NCI-H345 (cell line): ENCODE results near the gene PLPP4.

ENCODE experiments used
- DNase-seq: peaks from one replicate; lab custom pipeline; 2025; lab: John Stamatoyannopoulos, UW

The PLPP4 gene

DNA sequence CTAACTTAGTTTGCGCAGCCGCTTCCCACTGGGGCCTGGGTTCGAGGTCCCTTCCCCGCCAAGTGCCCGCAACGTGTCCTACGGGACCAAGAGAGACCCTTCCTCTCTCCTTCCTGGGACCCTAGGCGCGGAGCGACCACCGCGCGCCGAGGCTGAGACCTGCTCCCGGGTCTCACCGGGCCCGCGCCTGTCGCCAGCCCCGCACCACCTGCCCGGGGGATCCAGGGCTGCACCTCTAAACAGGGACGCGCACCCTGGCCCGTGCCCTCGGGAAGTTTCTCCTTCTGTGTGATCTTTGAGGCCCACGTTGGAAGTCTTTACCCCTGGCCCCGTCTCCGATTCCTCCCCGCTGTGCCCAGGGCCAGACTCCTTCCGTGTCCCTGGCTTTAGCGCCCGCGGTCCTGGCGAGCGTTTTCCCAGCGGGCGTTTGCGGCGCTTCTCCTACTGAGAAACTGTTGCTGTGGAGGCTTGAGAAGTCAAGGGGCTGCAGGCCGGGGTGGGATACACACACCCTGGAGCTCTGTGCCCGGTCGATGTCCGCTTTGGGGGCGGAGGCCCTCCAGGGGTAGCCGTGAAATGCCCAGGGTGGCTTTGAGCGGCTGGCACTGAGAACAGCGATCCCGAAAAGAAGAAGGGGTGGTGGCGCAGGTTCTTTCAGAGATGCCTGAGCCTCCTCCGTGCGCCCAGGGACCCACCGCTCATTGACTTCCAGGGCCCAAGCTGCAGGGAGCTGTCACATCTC, 575 bp downstream of the PLPP4 start:
- no peak for DNase-seq

DNA sequence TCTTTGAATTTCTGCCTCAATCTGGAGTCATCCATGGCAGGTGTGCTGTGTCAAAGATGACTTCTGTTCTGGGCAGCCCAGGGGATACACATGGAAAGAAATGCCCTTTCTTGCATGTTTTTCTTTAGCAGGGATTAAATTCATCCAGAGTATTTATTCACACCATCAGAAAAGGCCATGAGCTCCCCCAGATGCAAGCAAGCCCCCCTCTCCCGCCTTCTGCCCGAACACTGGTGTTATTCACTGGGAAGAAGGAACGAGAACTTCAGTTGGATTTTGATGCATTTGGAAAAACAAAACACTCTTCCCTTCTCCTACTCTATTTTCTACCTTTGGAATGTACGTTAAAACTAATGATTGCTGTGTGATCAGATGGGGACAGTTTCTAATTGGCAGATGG, 1.4 kb downstream of the PLPP4 start:
- DNase-seq, result no peak

DNA sequence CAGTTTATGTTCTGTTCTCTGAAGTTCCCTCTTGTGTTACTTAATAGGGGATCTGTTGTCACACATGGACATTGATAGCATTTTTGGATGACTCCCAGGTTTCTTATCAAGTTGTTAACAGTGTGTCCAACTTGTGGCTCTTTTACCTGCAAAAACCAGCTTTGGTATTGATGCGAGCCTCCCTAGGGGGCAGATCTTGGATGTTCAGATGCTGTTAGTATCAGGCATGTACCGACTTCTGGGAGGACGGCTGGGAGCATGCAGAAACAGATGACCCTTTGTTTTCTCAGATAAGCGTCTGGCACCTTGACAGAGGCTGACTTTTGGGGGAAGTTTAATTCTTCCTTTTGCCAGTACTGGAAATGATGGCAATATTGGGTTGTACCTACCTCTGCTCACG, 2.2 kb downstream of the PLPP4 start:
- DNase-seq, result no peak

DNA sequence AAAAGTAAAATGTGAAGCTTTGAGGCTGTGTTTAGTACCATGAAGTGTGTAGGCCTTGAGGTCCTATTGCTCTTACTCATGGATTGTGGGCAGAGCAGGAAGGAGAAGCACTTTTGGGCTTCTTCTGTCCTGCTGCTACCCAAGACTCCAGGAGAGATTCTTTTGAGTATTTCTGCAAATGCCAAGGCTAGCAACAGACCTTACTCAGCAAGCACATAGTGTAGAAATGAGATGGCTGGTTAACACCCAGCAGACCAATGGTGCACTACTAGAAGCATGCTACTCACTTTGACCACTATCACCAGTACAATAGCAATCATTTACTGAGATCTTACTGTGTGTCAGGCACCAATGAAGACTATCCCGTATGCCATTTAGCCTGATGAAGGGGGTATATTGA, 3.2 kb downstream of the PLPP4 start:
- DNase-seq, result no peak

DNA sequence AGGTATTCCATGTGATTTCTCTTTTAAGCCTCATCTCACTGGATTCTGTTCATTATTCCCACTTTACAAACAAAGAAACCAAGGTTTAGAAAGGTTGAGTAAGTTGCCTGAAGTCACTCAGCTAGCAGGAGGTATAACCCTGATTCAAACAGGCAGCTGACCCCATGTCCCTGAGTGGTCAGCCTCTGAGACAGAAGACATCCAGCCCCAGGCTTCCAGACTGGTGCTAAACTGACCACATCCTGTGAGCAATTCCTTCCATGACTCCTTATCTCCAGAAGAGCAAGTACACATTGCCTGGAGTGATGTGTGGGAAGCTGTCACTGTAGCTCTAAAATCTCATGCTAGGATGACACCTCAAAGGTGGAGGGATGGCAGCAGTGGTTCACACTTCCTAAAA, 3.7 kb downstream of the PLPP4 start:
- DNase-seq, result no peak

DNA sequence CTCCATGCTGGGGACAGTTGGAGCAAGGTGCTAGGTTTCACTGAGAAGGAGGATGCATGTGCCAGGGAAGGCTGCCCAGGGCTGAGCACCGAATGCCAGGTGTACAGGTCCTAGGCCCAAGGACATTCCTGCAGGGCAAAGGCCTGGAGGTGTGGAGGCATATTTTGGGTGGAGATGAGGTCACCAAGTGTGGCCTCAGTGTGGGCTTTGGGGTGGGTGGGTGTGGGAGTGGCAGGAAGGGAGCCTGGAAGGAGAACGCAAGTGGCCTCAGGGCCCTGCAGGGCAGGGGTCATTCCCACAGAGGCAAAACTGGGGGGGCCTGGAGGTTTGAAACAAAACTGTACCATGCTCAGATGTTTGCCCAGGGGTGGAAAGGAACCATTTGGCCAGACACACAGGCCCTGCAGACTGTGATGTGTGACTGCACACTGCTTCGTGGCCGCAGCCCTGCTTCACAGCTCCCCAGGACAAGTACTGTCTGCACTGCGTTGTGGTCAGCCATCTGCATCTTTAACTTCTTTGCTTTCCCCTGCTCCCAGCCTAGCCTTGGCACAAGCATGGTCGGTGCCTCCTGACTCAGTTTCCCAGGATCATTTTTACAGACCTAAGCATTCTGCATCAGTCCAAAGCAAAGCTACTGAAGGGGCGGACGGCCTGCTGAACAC, 5.1 kb downstream of the PLPP4 start:
- DNase-seq, result no peak

DNA sequence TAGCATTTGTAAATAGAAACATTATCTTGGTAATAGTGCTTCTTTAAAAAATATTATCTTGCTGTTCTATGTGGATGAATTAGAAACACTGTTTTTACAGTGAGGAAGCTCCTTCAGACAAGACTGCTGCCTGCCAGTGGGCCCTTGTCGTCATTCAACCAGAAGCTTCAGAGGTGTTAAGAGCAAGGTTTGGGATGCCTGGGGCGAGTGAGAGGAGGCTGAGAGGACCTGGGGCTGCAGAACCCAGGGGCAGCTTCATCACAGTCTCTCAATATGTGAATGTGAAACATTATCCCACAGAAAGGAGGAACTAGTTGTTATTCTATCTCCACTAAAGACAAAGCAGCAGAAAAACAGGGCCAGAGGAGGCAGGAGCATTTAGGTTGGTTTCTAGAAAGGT, 8.1 kb downstream of the PLPP4 start:
- DNase-seq, result no peak

DNA sequence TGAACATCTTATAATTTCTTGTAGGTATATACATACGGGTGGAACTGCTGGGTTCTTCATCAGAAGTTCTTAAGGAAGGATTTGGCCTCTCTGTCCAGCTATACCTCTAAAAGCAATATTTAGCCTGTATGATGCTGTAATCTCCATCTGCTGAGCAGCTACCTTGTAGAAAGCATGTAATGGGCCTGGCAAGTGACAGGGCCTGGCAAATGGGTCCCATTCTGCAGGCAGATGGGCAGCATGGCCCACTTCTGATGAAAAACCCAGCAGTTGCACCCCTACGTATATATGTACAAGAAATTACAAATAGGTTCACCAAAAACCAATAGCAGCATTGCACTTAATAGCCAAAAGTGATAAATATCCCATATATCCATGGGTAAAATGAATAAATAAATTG, 9.0 kb downstream of the PLPP4 start:
- DNase-seq, result no peak

DNA sequence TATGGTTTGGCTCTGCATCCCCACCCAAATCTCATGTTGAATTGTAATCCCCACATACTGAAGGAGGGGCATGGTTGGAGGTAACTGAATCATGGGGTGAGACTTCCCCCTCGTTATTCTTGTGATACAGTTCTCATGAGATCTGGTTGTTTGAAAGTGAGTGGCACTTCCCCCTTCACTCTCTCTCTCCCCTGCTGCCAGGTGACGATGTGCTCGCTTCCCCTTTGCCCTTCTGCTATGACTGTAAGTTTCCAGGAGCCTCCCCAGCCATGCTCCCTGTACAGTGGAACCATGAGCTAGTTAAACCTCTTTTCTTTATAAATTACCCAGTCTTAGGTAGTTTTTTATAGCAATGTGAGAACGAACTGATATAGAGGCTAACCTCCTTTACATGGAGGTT, 16.6 kb downstream of the PLPP4 start:
- no peak for DNase-seq

DNA sequence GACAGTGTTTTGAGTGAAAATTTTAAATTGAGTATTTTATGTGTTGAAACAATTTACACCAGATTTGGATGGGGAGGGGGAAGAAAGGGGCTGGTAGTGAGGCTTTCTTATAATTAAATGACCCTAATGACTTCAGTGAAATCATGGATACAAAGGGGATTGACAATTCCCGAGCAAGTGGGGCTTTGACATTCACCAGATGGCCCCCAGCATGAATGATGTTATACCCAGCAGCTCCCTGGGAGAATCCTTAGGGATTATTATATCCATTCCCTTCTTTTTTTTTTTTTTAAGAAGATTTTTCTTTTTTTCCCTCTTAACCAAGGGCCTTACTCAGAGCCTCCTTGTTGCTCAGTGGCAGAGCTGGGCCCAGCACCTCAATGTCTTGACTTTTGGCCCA, 17.9 kb downstream of the PLPP4 start:
- no peak for DNase-seq

DNA sequence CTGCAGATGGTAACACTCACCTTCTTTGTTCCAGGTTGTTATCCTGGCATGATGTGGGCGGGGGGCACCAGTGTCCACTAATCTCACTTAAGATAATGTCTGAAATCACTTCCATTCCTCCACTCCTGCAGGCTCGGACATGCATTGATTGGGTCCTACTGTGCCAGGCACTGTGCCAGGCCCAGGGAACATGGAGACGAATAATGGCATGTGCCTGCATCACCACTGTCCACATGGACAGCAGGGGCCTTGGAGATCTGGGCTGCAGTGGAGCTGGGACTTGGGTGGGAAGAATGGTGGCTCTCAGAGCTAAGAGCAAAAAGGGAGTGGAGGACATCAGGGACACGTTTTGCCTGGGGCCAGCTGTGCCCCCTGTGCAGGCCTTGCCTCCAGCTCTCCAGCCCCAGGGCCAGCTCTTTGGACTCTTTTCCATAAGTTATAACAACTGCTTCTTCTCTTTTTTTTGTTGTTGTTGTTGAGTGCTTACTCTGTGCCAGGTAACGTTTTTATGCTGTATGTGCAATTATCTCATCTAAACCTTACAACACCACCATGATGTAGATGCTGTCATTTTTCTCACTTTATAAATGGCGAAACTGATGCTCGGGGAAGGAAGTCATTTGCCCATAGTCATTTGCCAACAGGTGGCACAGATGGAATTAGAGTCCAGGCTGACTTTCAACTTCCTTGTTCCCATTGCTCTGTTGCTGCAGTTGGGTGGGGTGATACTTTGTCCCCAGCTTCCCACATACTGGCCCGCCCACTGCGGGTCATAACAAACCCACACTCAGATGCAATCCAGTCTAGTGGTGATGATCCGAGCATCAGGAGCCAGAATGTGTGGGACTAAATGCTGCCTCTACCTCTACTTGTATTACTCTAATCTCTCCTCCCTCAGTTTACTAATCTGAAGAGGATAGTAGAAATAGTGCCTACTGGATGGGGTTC, 19.1 kb downstream of the PLPP4 start:
- no peak for DNase-seq

DNA sequence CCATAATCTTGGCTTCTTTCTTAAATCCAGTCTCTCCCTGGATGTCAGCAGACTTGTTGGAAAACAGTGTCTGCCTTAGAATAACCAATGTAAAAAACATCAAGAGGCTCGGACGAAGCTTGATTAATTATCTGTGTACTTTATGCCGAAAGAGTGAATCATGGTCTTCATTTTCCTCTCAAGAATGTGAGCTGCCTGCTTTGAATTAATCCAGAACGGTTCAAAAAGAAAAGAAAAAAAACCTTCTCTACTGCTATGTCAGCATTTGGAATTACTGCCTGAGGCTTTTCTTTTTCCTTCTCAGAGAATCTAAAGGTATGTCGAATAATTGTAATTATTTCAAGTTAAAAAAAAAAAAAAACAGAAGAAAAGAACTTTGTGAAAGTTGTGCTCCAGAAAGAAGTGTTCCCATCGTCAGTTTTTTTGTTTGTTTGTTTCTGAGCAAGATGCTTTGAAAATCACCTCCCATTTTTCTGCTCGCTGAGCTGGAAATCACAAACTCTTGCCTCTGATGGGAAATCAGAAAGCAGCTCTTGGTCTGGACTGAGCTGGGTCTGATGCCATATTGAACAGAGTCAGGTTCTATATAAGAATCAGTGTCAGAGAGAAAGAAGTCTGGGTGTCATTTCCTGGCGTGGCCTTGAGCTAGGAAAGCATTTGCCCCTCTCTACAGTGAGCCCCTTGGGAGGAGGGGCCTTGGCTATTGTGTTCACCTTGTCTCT, 20.2 kb downstream of the PLPP4 start:
- no peak for DNase-seq

DNA sequence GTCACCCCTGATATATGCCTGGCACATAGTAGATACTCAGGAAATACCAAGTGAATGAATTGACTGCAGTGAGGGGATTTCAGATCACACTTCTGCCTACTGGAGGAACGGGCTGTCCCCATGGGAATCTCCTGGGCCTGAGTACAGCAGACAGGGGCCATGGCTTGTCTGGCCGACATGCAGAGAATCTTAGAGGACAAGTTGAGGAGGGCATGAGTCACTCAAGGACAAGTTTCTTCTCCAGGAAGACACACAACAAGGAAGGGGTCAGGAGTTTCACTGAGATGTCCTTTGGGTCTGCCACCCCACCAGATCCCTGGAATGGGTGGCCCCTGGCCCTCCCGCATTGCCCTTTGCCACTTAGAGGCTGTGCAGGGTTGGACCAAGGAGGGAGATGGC, 20.7 kb downstream of the PLPP4 start:
- DNase-seq, result no peak

DNA sequence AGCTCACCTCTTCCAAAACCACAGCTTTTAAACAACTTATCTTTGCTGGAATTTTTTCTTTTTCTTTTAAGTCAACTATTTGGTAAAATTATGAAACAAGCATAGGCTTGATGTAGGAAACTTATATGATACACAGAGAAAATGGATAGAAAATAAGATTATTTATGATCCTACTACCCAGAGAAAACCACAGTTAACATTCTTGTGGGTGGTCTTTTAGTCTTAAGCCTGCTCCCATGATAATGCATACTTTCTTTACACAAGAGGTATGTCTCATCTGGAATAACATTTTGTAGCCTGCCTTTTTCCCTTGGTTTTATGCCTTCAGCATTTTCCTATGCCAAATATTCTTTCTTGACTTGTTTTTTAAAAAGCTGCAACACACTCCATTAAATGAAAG, 21.4 kb downstream of the PLPP4 start:
- DNase-seq, result no peak

DNA sequence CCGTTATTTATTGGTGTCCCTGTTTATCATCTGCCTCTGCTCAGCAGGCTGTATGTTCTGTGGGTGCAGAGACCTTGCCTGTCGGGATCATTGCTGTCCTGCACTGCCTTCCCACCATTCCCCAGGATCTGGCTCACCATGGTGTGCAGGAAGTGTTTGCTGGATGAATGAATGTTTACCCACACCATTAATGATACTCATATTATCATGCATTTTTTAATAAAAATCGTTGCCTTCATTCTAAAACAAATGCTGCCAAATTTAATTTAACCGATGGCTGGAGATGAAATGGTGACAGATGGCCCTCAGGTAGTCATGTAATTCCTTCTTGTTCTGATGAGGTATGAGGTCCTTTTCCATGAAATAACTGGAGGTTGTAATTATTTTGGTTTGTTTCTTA, 22.5 kb downstream of the PLPP4 start:
- no peak for DNase-seq

DNA sequence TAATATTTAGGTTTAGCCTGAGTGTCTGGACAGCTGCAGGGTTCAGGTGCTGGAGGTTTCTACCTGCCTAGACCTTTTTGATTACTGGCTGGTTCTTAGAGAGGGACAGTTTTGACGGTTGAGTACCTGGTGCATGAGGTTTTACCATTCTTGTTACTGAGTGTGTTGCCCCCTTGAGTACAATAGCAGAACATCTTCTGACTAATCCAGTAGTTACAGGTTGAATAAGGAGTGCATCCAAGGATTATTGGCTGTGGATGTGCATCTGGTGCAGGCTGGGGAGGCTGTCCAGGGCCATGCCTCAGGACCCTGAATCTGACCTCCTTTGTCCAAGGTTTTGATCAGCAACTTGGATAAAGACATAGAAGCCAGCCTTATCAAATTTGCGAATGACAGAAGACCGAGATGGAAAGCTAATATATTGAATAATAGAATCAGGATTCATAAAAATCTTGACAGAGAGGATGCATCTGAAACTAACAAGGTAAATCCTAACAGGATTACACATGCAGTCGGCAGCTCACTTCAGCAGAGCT, 23.1 kb downstream of the PLPP4 start:
- no peak for DNase-seq

DNA sequence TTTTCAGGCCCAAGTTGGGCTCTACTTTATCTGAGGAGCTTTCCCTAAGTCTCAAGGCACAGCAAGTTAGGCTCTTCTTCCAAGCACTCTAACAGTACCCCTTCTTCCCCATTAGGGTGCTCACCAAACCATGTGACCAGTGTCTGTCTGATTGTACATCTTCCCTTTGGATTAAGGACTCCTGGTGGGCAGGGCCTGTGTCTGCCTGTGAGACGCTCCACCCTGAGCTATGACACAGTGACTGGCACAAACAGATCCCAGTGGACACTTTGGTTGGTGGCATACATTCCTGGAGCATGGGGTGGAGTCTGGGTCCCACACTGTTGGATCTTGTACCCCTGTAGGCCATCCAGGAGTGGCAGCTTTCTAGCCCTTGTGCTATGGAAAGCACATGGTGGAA, 23.8 kb downstream of the PLPP4 start:
- DNase-seq, result no peak

DNA sequence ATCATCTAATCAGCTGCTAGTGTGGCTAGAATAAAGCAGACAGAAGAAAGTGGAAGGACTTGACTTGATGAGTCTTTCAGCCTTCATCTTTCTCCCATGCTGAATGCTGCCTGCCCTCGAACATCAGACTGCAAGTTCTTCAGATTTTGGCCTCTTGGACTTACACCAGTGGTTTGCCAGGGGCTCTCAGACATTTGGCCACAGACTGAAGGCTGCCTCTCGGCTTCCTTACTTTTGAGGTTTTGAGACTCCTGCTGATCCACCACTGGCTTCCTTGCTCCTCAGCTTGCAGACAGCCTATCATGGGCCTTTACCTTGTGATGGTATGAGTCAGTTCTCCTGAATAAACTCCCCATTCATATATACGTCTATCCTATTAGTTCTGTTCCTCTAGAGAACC, 26.0 kb downstream of the PLPP4 start:
- DNase-seq, result no peak

DNA sequence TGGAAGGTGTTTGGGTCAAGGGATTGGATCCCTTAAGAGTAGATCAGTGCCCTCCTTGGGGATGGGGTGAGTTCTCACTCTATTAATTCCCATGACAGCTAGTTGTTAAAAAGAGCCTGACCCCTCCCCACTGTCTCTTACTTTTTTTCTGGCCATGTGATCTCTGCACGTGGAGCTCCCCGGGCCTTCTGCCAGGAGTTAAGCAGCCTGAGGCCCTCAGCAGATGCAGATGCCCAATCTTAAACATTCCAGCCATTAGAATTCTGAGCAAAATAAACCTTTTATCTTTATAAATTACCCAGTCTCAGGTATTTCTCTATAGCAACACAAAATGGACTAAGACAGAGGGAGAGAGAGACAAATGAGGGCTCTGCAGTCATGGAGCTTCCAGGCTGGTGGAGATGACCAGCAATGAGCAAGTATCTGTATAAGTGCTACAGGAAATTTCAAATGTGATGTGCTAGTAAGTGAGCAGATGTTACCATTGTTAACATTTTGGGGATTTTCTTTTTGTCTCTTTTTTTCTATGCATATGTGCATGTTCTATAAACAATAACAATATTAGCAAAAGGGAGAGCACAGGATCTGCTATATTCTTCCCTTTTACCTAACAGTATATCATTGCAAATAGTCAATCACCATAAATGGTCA, 26.7 kb downstream of the PLPP4 start:
- DNase-seq, result no peak

DNA sequence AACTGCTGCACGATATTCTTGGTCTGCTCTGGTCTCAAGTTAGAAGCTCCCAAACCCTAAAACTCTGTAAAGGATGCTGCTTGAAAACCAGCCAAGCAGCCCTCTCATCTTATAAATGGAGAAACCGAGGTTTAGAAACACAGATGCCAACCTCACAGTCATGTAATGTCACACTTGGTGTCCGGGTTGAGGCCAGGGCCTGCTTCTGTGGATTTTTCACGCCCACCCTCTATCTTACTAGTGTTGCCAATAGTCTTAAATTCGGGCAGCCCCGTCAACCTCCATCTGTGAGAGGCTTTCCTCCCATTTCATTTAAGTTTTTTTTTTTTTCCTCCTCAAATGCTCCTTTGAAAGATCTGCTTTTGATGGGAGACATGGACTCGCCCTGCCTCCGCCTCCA, 28.9 kb downstream of the PLPP4 start:
- DNase-seq, result no peak

DNA sequence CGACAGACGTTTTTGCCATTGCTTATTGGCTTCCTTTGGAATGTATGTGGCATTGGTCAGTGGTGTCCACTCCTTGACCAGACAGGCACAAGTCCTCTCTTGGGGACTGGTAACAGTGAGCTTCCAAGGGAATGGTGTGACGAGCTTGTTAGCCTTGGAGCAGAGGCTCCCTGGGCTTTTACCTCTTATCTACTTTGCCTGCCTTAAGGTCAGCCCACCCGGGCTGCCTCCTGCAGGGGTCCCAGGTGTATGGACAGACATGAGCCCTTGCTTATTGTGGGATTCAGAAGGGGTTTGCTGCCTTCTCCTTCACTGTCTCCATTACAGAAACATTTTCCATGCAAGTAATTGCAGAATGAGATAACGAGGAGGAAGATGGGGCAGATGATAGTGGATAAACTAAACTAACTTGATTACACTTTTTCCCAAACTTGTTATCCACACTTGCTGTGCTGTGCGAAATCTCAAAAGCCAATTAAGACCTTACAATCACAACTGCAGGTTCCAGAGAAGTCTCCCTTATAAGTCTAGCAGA, 29.7 kb downstream of the PLPP4 start:
- DNase-seq, result no peak
